CD4-positive, alpha-beta T cell (primary cell): ENCODE data around the gene RBM39. TPM values are rescaled to one million over a fixed set of nuclear protein-coding genes. Genes with fewer than 3 reads are reported as not detected.

Experiments used
- ATAC-seq: fragments of 200-7000 bp; cut with Tn5 transposase; one replicate; pipeline ENCODE4 v1.10.0; 2022; ENCODE audit warnings: mild to moderate bottlenecking; ENCODE audit not compliant: poor library complexity
- CTCF ChIA-PET: fragments of 350-600 bp; sonication (Branson Sonifier 250); formaldehyde crosslinking; loops from one replicate; lab custom pipeline; 2021; ENCODE audit warnings: antibody characterized with exemption, inconsistent platforms; lab: Charles Lee
- POLR2A ChIA-PET: fragments of 350-600 bp; sonication (Branson Sonifier 250); formaldehyde crosslinking; loops from one replicate; lab custom pipeline; 2021; ENCODE audit warnings: antibody characterized with exemption, inconsistent platforms; lab: Charles Lee
- DNase-seq, 14 experiments: peaks; one replicate each; pipeline ENCODE4 v3.0.0-alpha.2; 2013 to 2020; ENCODE audit warnings: mixed read lengths in 2 of 14
- H3K27ac ChIP-seq, 2 donors: one replicate each; pipeline versions ENCODE4 v1.5.1 to v1.7.0; 2013; ENCODE audit warnings: low read length in 2 of 2, low read depth in 1 of 2, mild to moderate bottlenecking in 1 of 2
- H3K27me3 ChIP-seq, 2 experiments: 1 replicate in 1 of 2; 2 replicates in 1 of 2; pipeline versions ENCODE4 v1.6.1 to v1.7.0; 2013; ENCODE audit warnings: low read length in 2 of 2, control low read depth in 1 of 2, mild to moderate bottlenecking in 1 of 2, moderate library complexity in 1 of 2; ENCODE audit not compliant: insufficient read depth in 2 of 2, control insufficient read depth in 1 of 2
- H3K36me3 ChIP-seq: one replicate; pipeline ENCODE4 v1.6.1; 2013; ENCODE audit warnings: low read length, control low read depth; ENCODE audit not compliant: insufficient read depth
- H3K4me1 ChIP-seq: one replicate; pipeline ENCODE4 v1.6.1; 2013; ENCODE audit warnings: low read length, control low read depth; ENCODE audit not compliant: insufficient read depth
- H3K4me3 ChIP-seq: one replicate; pipeline ENCODE4 v1.5.1; 2013; ENCODE audit warnings: mild to moderate bottlenecking, low read length, moderate library complexity
- H3K9me3 ChIP-seq, 2 experiments: 1 replicate in 1 of 2; 2 replicates in 1 of 2; pipeline versions ENCODE4 v1.6.1 to v1.7.0; 2013; ENCODE audit warnings: low read length in 2 of 2, mild to moderate bottlenecking in 2 of 2, control low read depth in 1 of 2, moderate library complexity in 1 of 2; ENCODE audit not compliant: control insufficient read depth in 1 of 2, insufficient read depth in 1 of 2
- H3K27ac Mint-ChIP-seq: one replicate; pipeline ENCODE4 v1.8.0; 2020; ENCODE audit warnings: mixed read lengths
- H3K27me3 Mint-ChIP-seq: one replicate; pipeline ENCODE4 v1.8.0; 2021; ENCODE audit warnings: mixed read lengths
- H3K36me3 Mint-ChIP-seq: one replicate; pipeline ENCODE4 v1.8.0; 2021; ENCODE audit warnings: low read depth, mixed read lengths
- H3K4me1 Mint-ChIP-seq: one replicate; pipeline ENCODE4 v1.8.0; 2021; ENCODE audit warnings: low read depth, mixed read lengths
- H3K4me3 Mint-ChIP-seq: one replicate; pipeline ENCODE4 v1.8.0; 2020; ENCODE audit warnings: mild to moderate bottlenecking, mixed read lengths
- H3K9me3 Mint-ChIP-seq: one replicate; pipeline ENCODE4 v1.8.0; 2020; ENCODE audit warnings: mixed read lengths
- CTCF ChIP-seq: fragments of 200-600 bp; IDR thresholded peaks from one replicate; pipeline ENCODE4 v1.8.0; 2022; ENCODE audit warnings: antibody characterized with exemption, mild to moderate bottlenecking
- intact Hi-C, 2 experiments: fragments of 100-400 bp; cut with DNase I in 1 of 2; cut with micrococcal nuclease in 1 of 2; formaldehyde crosslinking; loops; one replicate each; pipeline versions ENCODE4 v1.15.1 to v1.9.0; 2023 to 2025; cut with DNase I, micrococcal nuclease
- total RNA-seq, 174 experiments: library from RNA in 2 of 174; stranded (reverse) in 2 of 174; gene quantifications; one replicate each; pipeline ENCODE4 v1.2.3 and lab custom pipeline; 2021 to 2026

Gene RBM39
- total RNA-seq, 2 experiments from 2014 or later, result 1,057 to 1,091 TPM

- peaks cover 49% of the 10 kb centered on the region for H3K4me1 Mint-ChIP-seq
- peak within 1 kb of the TSS; percentile 89 for H3K4me3 Mint-ChIP-seq
- no peak for TF ChIP-seq CTCF
- ChIA-PET CTCF (interaction anchor here (0.9 to 8.1 kb wide), 5 partner anchors 35 to 77 kb away, joined by 3 to 57 read pairs (median 6); partner anchors contain the start of genes NFS1, RBM39 and ROMO1), POLR2A (interaction anchor here (0.8 to 8.2 kb wide), 20 partner anchors 9 to 518 kb away, joined by 3 to 147 read pairs (median 10); partner anchors contain the start of genes CEP250, EDEM2, ERGIC3 and NFS1)
- H3K27me3 ChIP-seq, result no peaks in the 10 kb centered on the region
- H3K36me3 ChIP-seq, result peaks cover 14% of the 10 kb centered on the region
- peak within 1 kb of the TSS; percentile 99 for H3K27ac Mint-ChIP-seq
- peak within 1 kb of the TSS; percentile 99 for H3K27ac ChIP-seq
- no peaks in the 10 kb centered on the region for H3K27me3 Mint-ChIP-seq
- peaks cover 33% of the 10 kb centered on the region for H3K36me3 Mint-ChIP-seq
- peak within 1 kb of the TSS; percentile 97 for H3K4me3 ChIP-seq
- peak; percentile 87 to 97 (median 92) for DNase-seq
- H3K4me1 ChIP-seq, result peaks cover 37% of the 10 kb centered on the region
- peak; percentile 67 for ATAC-seq
- no peaks in the 10 kb centered on the region for H3K9me3 Mint-ChIP-seq
- intact Hi-C loops, result loop anchor here (1.0 to 5.0 kb wide), 9 partner anchors 34 to 172 kb away; partner anchors contain the start of genes ERGIC3 (in 2 of the 2), NFS1 (in 2 of the 2), RBM39 (in 2 of the 2) and ROMO1 (in 2 of the 2)
- no peaks in the 10 kb centered on the region for H3K9me3 ChIP-seq
Observed at GRCh38 chr20:35664466-35665206, 77.4 kb downstream of the RBM39 start, which contains the start of the genes CPNE1 and RBM12. Gene CPNE1 (minus strand): TSS chr20:35664900. CDS start chr20:35632923, 31,977 bp downstream. Gene RBM12 (minus strand): TSS chr20:35664900. CDS start chr20:35655322, 9,578 bp downstream.

GRCh38 chr20:35663516-35664465, 78.3 kb downstream of the RBM39 start:
- H3K27ac Mint-ChIP-seq, result peak overlapping the region; percentile 99
- peaks cover 58% of the 10 kb centered on the region for H3K4me1 Mint-ChIP-seq
- H3K36me3 Mint-ChIP-seq, result peaks cover 28% of the 10 kb centered on the region
- peaks cover 37% of the 10 kb centered on the region for H3K4me1 ChIP-seq
- no peak for TF ChIP-seq CTCF
- H3K4me3 ChIP-seq, result peak overlapping the region; percentile 97
- no peaks in the 10 kb centered on the region for H3K9me3 Mint-ChIP-seq
- ChIA-PET POLR2A (interaction anchor here (0.6 to 8.2 kb wide), 27 partner anchors 8 to 517 kb away, joined by 3 to 147 read pairs (median 5); partner anchors contain the start of genes CEP250, EDEM2, ERGIC3 and NFS1), CTCF (interaction anchor here (0.9 to 8.1 kb wide), 7 partner anchors 29 to 78 kb away, joined by 3 to 57 read pairs (median 4); partner anchors contain the start of genes NFS1, RBM39 and ROMO1)
- no peaks in the 10 kb centered on the region for H3K27me3 ChIP-seq
- peak overlapping the region; percentile 99 for H3K27ac ChIP-seq
- intact Hi-C loops, result loop anchor here (1.0 to 5.0 kb wide), 8 partner anchors 35 to 171 kb away; partner anchors contain the start of genes ERGIC3 (in 2 of the 2), NFS1 (in 2 of the 2), ROMO1 (in 2 of the 2) and RBM39 (in 1 of the 2)
- peaks cover 5% of the 10 kb centered on the region for H3K36me3 ChIP-seq
- H3K4me3 Mint-ChIP-seq, result peak overlapping the region; percentile 89
- peak; percentile 41 to 86 (median 58) for DNase-seq
- peak; percentile 66 for ATAC-seq
- H3K27me3 Mint-ChIP-seq, result no peaks in the 10 kb centered on the region
- no peaks in the 10 kb centered on the region for H3K9me3 ChIP-seq
